GM21515 (cell line): ENCODE results near the gene MACIR.

Source experiments
- ATAC-seq: cut with Tn5 transposase; IDR thresholded peaks from one replicate; pipeline ENCODE4 v1.9.1; 2021; ENCODE audit not compliant: unreplicated experiment

The MACIR gene

DNA sequence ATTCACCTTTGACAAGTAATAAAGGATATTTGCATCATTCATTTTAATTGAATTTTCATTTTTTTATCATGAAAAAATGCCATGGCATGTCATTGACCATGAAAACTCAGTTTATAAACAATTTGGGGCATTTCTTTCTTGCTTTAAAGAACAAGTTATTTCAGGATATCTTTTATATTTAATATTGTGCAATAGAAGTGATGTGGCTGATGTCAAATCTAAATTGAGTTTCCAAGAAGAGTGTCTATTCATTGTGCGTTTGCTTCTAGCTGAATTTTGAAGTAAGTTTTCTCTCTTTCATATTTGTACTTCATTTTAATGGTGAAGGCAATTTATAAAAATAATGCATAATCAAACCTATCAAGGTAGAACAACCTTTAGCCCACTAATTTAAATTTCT, 30.5 kb downstream of the MACIR start:
- ATAC-seq, result no peak

DNA sequence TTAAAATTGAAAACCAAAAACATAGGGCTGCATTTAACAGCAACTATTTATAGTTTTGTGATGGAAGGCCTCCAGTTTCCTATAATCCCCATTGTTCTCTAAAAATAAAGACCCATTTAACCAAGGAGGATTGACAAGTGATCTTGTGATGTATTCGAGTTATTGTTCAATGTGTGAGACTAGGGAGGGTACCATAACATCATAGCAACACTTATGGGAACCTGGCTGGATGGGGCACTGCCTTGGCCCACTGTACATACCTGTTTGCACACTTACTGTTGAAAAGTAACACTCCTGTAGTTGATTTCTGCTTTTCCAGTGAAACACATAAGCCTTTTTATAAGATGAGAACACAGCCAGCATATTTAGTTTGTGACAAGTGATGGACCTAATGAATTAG, 32.3 kb downstream of the MACIR start:
- no peak for ATAC-seq

DNA sequence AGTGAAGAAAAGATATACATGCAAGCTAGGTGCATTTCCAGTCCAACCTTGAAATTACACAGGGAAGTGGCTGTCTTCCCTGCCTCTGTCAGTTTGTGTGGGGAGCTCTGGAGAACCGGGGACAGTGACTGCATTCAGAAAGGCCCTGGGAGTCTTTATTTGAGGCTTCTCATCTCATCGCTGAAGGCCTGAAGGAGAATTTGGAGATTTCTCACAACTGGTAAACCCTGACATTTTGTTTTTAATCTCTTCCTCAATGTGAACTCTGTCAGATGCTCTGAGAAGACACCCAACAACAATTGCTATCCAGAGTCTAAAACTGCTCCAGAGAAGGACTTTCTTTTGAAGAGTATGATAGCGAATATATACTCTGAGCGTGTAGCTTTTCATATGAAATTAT, 33.0 kb downstream of the MACIR start:
- ATAC-seq, result no peak

DNA sequence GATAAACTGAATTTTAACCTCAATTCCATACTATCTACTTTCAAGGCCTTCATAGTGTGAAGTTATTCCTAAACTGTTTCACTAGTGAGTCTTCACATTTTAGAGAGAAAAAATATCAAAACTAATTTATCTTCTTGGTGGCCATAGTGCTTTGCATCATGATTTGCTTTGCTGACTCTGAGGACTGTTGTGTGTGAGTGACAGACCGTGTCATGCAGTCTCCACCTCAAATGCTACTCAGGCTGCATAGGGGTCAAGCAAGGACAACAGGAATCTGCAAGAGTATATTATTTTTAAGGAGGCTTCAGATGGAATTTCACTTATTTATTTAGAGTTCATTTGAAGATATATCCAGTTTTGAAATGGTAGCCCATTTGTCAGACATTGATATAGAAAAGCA, 34.5 kb downstream of the MACIR start:
- ATAC-seq, result no peak

DNA sequence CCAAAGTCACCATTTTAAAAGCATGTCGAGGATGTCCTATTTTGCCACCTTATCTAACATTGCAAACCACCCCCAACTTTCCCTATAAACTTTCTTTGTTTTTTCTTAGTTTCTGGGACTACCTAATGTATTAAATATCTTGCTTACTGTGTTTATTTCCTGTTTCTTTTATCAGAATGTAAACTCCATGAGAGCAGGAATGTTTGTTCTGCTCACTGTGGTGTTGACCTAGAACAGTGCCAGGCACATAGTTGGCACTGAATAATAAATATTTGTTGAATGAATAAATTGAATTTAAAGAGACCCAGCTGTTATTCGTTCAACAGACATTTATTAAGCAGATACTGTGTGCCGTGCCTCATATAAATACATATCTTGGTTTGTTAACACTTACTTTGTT, 35.2 kb downstream of the MACIR start:
- no peak for ATAC-seq

DNA sequence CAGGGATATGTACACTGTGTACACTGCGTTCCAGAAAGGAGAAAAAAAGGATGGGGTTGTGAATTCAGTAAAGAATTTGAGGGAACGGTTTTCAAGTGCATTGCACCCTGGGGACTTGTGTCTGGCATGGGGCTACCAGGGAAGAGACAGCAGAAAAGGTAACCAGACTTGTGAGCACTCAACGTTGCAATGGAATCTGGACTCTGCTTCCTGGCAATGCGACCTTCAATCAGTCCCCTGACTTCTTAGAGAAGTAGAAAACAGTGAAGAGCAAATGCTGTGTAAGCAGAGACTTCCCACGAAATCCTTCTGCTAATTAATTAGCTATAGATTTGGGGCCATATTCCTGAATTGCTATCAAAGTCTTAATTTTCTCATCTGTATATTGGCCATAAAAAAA, 36.3 kb downstream of the MACIR start:
- ATAC-seq, result no peak

DNA sequence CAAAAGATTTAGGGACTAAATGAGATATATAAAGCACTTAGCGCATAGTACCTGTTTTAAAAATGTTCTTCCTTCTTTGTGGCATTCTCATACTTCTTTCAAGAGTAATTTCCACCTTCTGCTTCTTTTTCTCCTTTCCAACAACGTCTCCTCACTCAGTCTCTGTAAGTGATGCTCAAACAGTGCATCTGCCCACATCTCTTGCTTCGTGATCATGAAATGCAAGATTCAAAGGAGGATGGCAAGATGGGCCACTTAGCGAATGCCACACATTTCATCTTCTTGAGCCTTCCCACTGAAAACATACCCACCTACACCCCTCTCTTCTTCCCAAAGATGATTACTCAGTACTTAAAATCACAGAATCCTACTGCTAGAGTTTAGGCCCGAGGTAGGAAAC, 36.9 kb downstream of the MACIR start:
- no peak for ATAC-seq

DNA sequence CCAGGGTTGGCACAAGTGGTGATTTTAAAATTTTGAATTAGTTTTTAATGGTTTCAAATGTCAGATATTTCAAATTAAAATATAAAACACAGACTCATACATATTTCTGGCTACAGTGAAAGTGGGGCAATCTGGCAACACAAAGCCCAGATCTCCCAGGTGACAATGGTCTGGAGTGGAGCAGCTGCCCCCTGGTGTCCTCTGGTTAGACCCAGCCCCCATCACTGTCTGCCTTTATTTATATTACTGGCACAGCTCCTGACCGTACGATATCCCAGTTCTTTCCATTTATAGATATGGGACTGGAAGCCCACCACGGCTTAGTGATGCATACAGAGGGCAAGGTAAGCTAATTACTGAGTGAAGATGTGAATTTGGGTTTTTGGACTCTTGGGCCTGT, 37.3 kb downstream of the MACIR start:
- no peak for ATAC-seq

DNA sequence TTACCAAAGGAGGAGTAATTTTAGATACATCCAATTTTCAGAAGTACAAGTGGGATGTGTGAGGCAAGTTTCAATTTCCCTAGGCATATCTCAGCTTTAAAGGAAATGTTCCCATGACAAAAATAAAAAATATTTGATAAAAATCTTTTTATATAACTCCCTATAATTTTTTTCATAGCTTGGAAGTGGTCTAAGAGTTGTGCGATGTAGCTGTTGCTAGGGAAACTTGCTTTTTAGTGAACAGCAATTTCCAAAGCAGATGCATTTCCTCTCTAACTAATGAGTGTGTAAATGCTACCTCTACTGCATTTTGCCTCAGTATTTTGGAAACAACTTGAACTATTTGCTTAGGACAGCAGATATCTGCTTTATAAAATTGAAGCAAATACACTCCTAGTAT, 39.6 kb downstream of the MACIR start:
- no peak for ATAC-seq

DNA sequence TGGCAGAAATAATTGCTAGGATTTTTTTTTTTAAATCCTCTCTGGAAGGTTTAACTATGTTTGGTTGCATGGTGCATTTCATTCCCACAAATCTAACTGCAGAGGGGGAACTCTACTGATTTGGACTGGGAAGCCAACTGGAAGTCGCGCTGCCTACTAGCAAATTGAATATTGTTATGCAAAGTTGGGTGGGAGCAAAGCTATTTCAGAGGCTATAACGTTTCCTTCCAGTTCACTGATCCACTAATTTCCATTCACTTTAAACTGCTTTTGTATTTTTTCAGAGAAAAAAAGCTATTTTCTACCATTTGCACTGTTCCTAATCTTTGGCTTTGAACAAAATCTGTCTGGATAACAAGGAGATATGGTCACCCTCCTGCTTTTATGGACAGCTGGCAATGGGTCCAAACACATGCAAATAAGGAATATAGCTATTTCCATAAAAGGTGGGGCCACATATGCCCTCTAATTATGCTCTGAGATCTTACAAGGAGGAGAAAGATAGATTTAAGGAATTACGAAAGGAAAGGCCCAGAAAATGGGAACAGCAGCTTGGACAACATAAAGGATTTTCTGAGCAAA, 40.1 kb downstream of the MACIR start:
- ATAC-seq, result no peak

DNA sequence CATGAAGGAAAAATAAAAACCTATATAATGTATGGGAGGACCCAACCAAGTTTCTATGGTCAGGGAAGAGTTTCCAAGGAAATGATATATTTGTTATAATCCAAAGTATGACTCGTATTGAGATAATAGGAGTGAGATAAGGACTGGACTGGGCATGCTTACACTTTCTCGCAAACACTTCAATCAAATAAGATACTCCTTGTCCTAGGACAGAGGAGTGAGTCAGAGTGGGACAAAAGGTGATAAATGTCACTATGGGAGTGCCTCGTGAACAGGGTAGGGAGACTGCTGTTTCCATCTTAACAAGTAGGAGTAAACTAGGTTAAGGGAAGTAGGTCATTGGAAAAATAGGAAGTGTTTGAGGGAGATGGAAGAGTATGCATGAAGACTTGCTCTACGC, 47.2 kb downstream of the MACIR start:
- ATAC-seq, result no peak

DNA sequence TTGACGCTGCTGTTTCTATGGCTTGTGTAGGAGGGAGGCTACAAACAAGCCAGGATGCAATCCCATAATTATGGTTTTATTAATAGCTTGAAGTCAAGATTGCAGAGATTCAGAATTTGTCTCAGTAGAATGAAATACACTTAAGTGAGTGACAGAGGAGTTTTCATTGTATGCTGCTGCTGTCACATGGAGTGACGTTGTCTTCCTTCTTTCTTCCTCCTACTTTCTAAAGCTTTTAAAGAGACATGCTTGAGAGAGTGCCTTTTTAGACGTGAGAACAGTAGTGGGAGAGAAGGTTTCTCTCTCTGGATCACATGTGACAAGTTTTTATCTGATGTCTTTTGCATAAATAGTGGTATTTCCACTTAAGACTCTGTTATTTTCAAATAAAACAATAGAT, 48.9 kb downstream of the MACIR start:
- ATAC-seq, result no peak

DNA sequence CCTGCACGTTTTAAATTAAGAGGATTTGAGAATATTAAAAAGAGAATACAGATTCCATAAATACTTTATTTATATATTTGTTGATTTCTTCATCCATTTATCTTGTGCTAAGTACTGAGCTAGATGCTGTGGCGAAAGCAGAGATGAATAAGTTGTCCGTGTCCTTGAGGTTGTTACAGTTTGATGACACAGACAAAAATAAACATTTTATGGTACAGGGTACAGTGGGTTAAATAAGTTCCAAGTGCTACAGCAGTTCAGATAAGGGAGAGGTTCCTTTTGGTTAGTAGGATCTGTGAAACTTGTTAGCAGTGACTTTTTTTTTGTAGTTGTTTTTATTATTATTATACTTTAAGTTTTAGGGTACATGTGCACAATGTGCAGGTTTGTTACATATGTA, 50.2 kb downstream of the MACIR start:
- no peak for ATAC-seq

DNA sequence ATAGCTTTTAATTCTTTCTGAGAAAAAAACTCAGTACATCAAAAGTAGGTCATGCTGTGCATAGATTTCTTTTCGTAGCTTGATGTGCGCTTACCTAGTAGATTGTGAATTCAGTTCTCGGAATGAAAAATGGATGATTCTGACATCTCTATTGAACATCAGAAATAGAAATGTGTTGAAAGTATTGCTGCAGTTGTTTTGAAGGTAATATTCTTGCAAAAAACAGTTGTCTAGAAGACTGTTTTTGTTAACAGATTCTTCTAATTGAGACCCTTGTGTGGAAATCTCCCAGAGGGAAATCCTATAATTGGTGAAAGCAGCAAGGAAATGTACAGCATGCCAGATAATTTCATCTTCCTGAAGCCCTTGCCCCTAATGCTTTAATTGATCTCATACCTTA, 54.5 kb downstream of the MACIR start:
- no peak for ATAC-seq

DNA sequence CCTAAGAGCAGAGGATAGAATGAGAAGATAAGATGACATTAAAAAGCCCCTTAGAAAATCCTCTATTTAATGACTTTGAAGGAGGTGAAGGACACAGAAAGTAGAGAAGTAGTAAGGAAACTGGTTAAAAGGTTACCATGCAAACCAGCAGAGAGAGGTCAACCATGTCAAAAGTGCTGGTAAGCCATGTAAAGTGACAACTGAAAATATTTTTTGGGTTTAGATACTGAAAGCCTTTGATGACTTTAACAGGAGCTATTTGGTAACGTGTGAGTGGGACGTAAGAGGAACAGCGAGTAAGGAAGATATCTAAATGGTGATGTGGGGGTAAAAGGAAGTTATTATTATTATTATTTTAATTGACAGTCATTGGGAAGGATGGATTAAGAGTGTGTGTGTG, 56.9 kb downstream of the MACIR start:
- ATAC-seq, result no peak

DNA sequence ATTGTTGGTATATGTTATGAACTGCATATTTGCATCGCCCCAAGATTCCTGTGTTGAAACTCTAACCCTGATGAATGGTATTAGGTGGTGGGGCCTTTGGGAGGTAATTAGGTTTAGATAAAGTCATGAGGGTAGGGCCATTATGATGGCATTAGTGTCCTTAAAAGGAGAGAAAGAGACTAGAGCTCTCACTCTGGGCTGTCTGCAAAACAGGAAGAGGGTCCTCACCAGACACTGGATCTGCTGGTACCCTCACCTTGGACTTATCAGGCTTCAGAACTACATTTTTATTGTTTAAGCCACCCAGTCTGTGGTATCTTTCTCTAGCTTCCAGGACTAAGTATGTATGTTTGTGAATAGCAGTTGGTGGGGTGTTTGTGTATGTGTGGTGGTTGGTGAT, 68.9 kb downstream of the MACIR start:
- ATAC-seq, result no peak

DNA sequence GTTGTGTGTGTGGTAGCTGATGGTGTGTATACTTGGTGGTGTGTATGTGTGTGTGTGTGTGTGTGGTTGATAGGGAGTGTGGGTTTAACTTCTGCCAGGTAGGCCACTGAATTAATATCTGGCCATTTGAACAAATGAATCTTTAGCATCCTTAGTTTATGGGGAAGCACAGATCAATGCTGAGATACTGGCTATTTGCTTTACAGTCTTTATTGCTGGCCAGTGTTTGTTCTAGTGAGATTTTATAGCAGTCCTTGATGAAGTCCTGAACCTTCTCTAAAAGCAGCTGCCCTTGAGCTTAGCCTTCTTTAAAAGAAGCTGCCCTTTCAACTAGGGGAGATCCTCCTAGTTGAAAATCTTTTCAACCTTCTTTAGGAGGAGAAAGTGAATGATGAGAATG, 69.3 kb downstream of the MACIR start:
- ATAC-seq, result no peak
